Measurements from ENCODE around the gene SNX6. TPM values are rescaled to one million over a fixed set of nuclear protein-coding genes. Genes with fewer than 3 reads are reported as not detected.
"Not testable (repeated sequence)": the region's sequence is repeated elsewhere in the genome, so short reads cannot be mapped to it uniquely, and the experiment has no call there.

SNX6 gene
- total RNA-seq, 1 experiment from 2014 or later: 69.3 TPM

DNA sequence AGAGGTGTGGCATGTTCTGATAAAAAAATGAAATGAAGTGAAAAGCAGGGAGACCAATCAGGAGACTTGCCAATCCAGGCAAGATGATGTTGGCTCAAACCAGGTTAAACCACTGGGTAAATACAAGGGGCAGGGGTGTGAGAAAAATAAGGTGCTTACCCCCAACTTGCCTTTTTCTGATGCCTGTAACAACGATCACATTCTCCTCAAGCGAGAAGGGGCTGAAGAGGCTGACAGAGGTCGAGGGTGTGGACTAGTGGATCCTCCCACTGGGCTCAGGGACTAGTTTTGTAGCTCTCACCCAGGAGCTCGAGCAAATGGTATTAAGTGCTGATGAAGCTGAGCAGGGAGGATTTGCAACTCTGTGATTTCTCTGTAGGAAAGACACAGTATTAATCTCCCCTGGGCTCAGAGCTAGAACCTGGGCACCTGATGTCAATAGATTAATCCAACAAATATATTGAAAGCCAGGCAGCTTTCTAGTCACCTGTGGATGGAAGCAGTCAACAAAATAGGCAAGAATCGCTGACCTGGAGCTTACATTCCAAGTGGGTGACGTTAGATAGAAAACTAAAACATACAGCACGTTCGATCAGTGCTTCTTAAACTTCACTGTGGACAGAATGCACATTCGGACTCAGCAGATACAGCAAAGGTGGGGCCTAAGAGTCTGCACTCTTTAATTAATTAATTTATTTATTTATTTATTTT is 75.3 kb downstream of the SNX6 start:
- H3K4me3 Mint-ChIP-seq: peak overlapping the region; percentile 33 to 36; a peak in 4 of 5 replicates
- DNase-seq: no peak
- TF ChIP-seq, protein P1, sequence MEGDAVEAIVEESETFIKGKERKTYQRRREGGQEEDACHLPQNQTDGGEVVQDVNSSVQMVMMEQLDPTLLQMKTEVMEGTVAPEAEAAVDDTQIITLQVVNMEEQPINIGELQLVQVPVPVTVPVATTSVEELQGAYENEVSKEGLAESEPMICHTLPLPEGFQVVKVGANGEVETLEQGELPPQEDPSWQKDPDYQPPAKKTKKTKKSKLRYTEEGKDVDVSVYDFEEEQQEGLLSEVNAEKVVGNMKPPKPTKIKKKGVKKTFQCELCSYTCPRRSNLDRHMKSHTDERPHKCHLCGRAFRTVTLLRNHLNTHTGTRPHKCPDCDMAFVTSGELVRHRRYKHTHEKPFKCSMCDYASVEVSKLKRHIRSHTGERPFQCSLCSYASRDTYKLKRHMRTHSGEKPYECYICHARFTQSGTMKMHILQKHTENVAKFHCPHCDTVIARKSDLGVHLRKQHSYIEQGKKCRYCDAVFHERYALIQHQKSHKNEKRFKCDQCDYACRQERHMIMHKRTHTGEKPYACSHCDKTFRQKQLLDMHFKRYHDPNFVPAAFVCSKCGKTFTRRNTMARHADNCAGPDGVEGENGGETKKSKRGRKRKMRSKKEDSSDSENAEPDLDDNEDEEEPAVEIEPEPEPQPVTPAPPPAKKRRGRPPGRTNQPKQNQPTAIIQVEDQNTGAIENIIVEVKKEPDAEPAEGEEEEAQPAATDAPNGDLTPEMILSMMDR (conservative IDR thresholded peaks at IDR 0.05): no peak
- Histone ChIP-seq H3K56ac (ENCODE audit: insufficient read length, low read depth, low read length) (no peak overlapping the region), H3K79me2 (ENCODE audit: insufficient read depth, low read length) (no peaks in the 10 kb centered on the region), H2BK12ac (ENCODE audit: insufficient read length, low read depth, low read length) (no peak overlapping the region), H3K27ac (ENCODE audit: insufficient read length, low read depth, low read length) (no peak overlapping the region), H3K18ac (ENCODE audit: insufficient read length, low read depth, low read length) (no peak overlapping the region), H2AFZ (ENCODE audit: low read length) (no peak overlapping the region), H2BK120ac (ENCODE audit: low read depth, low read length, poor library complexity, severe bottlenecking) (no peak overlapping the region), H4K20me1 (ENCODE audit: control insufficient read depth, insufficient read depth, insufficient read length) (no peaks in the 10 kb centered on the region), H3K79me1 (ENCODE audit: insufficient read depth, low read depth, low read length, poor library complexity, severe bottlenecking) (no peaks in the 10 kb centered on the region), H4K8ac (replicated peaks; ENCODE audit: insufficient read length, low read depth, low read length) (no peak overlapping the region), H2BK5ac (ENCODE audit: insufficient read length, low read length) (no peak overlapping the region), H2BK15ac (ENCODE audit: low read depth, low read length) (no peak overlapping the region), H4K5ac (ENCODE audit: insufficient read length, low read depth, low read length) (no peak overlapping the region), H3K23ac (ENCODE audit: insufficient read length, low read depth, low read length) (no peak overlapping the region), H3K9ac (ENCODE audit: extremely low read depth, insufficient read length, low read length) (no peak overlapping the region), H3K4me2 (ENCODE audit: insufficient read depth, insufficient read length, low read length) (no peak overlapping the region), H3K9me3 (ENCODE audit: control insufficient read depth, low read depth, low read length) (no peaks in the 10 kb centered on the region), H3K27me3 (ENCODE audit: insufficient read depth, low read length) (no peaks in the 10 kb centered on the region), H2AK5ac (ENCODE audit: insufficient read length, low read length) (no peak overlapping the region), H3K23me2 (ENCODE audit: insufficient read length, low read depth, low read length, poor library complexity, severe bottlenecking) (no peaks in the 10 kb centered on the region), H3K4me1 (ENCODE audit: insufficient read depth, low read length) (no peaks in the 10 kb centered on the region), H2BK20ac (ENCODE audit: low read depth, low read length, poor library complexity, severe bottlenecking) (no peak overlapping the region), H3K4ac (ENCODE audit: low read depth, low read length) (no peak overlapping the region), H3K14ac (ENCODE audit: insufficient read depth, low read length) (no peak overlapping the region), H4K91ac (ENCODE audit: insufficient read length, low read depth, low read length) (no peak overlapping the region), H3T11ph (ENCODE audit: low read length) (no peak overlapping the region)
- peak overlapping the region in 2 of 3 experiments; percentile 50 to 72; a peak in 4 of 7 replicates for H3K27ac Mint-ChIP-seq
- no peaks in the 10 kb centered on the region; a peak in 1 of 5 replicates for H3K9me3 Mint-ChIP-seq
- peaks cover 9 to 10% of the 10 kb centered on the region in 2 experiments for H3K4me1 Mint-ChIP-seq
- H3K27me3 Mint-ChIP-seq (ENCODE audit: low read depth): no peaks in the 10 kb centered on the region
- WGBS (ENCODE audit: extremely low coverage, insufficient read length, low lambda C conversion rate): no CpG with 5 or more reads among the region's 9 CpGs
- no peaks in the 10 kb centered on the region for H3K36me3 Mint-ChIP-seq (ENCODE audit: insufficient read depth in 1 of 3, low read depth in 3 of 3)

DNA sequence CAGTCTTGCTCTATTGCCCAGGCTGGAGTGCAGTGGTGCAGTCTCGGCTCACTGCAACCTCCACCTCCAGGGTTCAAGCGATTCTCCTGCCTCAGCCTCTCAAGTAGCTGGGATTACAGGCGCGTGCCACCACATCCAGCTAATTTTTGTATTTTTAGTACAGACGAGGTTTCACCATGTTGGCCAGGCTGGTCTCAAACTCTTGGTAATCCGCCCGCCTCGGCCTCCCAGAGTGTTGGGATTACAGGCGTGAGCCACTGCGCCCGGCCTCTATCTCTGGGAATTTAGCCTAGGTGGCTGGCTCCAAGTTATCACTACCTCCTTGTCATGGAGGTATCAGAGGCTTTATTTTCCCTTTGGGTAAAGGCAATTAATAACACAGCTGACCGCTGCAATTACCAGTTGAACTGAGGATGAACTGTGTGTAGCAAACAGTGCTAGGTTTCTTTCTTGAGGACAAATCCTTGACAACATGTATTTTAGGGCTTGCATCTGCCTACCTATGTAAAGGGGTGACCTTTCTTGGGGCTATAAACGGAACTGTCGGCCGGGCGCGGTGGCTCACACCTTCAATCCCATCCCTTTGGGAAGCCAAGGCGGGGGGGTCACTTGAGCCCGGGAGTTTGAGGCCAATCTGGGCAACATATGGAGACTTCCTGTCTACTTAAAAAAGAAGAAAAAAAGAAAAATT is 80.5 kb downstream of the SNX6 start:
- WGBS (ENCODE audit: extremely low coverage, insufficient read length, low lambda C conversion rate): no CpG with 5 or more reads among the region's 19 CpGs
- H3K27me3 ChIP-seq (ENCODE audit: insufficient read depth, low read length); H3K9me3 ChIP-seq (ENCODE audit: control insufficient read depth, low read depth, low read length); H3K27ac Mint-ChIP-seq; H3K23me2 ChIP-seq (ENCODE audit: insufficient read length, low read depth, low read length, poor library complexity, severe bottlenecking); H3T11ph ChIP-seq (ENCODE audit: low read length); H2BK120ac ChIP-seq (ENCODE audit: low read depth, low read length, poor library complexity, severe bottlenecking); H4K20me1 ChIP-seq (ENCODE audit: control insufficient read depth, insufficient read depth, insufficient read length); H3K18ac ChIP-seq (ENCODE audit: insufficient read length, low read depth, low read length); H2BK20ac ChIP-seq (ENCODE audit: low read depth, low read length, poor library complexity, severe bottlenecking); H3K79me1 ChIP-seq (ENCODE audit: insufficient read depth, low read depth, low read length, poor library complexity, severe bottlenecking); H2AK5ac ChIP-seq (ENCODE audit: insufficient read length, low read length); H3K27ac ChIP-seq (ENCODE audit: insufficient read length, low read depth, low read length); H3K23ac ChIP-seq (ENCODE audit: insufficient read length, low read depth, low read length); H3K4me2 ChIP-seq (ENCODE audit: insufficient read depth, insufficient read length, low read length); H4K8ac ChIP-seq (replicated peaks; ENCODE audit: insufficient read length, low read depth, low read length); H3K56ac ChIP-seq (ENCODE audit: insufficient read length, low read depth, low read length); H3K4me1 ChIP-seq (ENCODE audit: insufficient read depth, low read length); H2BK5ac ChIP-seq (ENCODE audit: insufficient read length, low read length); H3K36me3 Mint-ChIP-seq (ENCODE audit: insufficient read depth in 1 of 3, low read depth in 3 of 3); H3K4ac ChIP-seq (ENCODE audit: low read depth, low read length); H2AFZ ChIP-seq (ENCODE audit: low read length); H3K79me2 ChIP-seq (ENCODE audit: insufficient read depth, low read length); H3K27me3 Mint-ChIP-seq (ENCODE audit: low read depth); H3K9me3 Mint-ChIP-seq; H4K5ac ChIP-seq (ENCODE audit: insufficient read length, low read depth, low read length); H2BK15ac ChIP-seq (ENCODE audit: low read depth, low read length); H3K4me3 Mint-ChIP-seq; H2BK12ac ChIP-seq (ENCODE audit: insufficient read length, low read depth, low read length); H3K14ac ChIP-seq (ENCODE audit: insufficient read depth, low read length); H3K4me1 Mint-ChIP-seq; H3K9ac ChIP-seq (ENCODE audit: extremely low read depth, insufficient read length, low read length); DNase-seq; H4K91ac ChIP-seq (ENCODE audit: insufficient read length, low read depth, low read length): not testable (repeated sequence)

Measured in H9 (cell line).